ENCODE measurements around the gene TBCA. TPM values are rescaled to one million over a fixed set of nuclear protein-coding genes. Genes with fewer than 3 reads are reported as not detected.
"Not testable (repeated sequence)": the region's sequence is repeated elsewhere in the genome, so short reads cannot be mapped to it uniquely, and the experiment has no call there.

TBCA gene
- total and polyA plus RNA-seq, 2 experiments from 2014 or later = 245 to 287 TPM

- Histone ChIP-seq H3K36me3 (no peaks in the 10 kb centered on the region), H3K27ac (no peak overlapping the region), H3K4me1 (ENCODE audit: low read depth) (no peaks in the 10 kb centered on the region), H3K27me3 (no peaks in the 10 kb centered on the region), H3K9me3 (ENCODE audit: low read depth) (no peaks in the 10 kb centered on the region), H3K4me3 (no peak overlapping the region)
- no peak for TF ChIP-seq CTCF (IDR thresholded peaks at IDR 0.05; ENCODE audit: low read depth, low read length)
- DNase-seq (ENCODE audit: low read depth in 1 of 2, low spot score in 1 of 2) = no peak
Measured at GRCh38 chr5:77758141-77758938, 17.8 kb downstream of the TBCA start.

- no peak overlapping the region for H3K4me3 ChIP-seq
- no peaks in the 10 kb centered on the region for H3K36me3 ChIP-seq
- no peak for DNase-seq (ENCODE audit: low read depth in 1 of 2, low spot score in 1 of 2)
- no peaks in the 10 kb centered on the region for H3K9me3 ChIP-seq (ENCODE audit: low read depth)
- no peaks in the 10 kb centered on the region for H3K4me1 ChIP-seq (ENCODE audit: low read depth)
- TF ChIP-seq CTCF (IDR thresholded peaks at IDR 0.05; ENCODE audit: low read depth, low read length) = no peak
- H3K27me3 ChIP-seq = no peaks in the 10 kb centered on the region
- no peak overlapping the region for H3K27ac ChIP-seq
Measured at GRCh38 chr5:77751328-77752023, 24.7 kb downstream of the TBCA start.

GRCh38 chr5:77750928-77751327 is 25.2 kb downstream of the TBCA start:
- H3K4me1 ChIP-seq (ENCODE audit: low read depth); H3K9me3 ChIP-seq (ENCODE audit: low read depth); DNase-seq (ENCODE audit: low read depth in 1 of 2, low spot score in 1 of 2); H3K27ac ChIP-seq; H3K36me3 ChIP-seq; H3K4me3 ChIP-seq; H3K27me3 ChIP-seq: not testable (repeated sequence)

GRCh38 chr5:77748160-77748559 is 28.0 kb downstream of the TBCA start:
- Histone ChIP-seq H3K4me1 (ENCODE audit: low read depth) (no peaks in the 10 kb centered on the region), H3K4me3 (no peak overlapping the region), H3K27me3 (no peaks in the 10 kb centered on the region), H3K27ac (no peak overlapping the region), H3K36me3 (no peaks in the 10 kb centered on the region), H3K9me3 (ENCODE audit: low read depth) (no peaks in the 10 kb centered on the region)
- no peak for DNase-seq (ENCODE audit: low read depth in 1 of 2, low spot score in 1 of 2)
- TF ChIP-seq CTCF (IDR thresholded peaks at IDR 0.05; ENCODE audit: low read depth, low read length) = no peak

- no peak for TF ChIP-seq CTCF (IDR thresholded peaks at IDR 0.05; ENCODE audit: low read depth, low read length)
- H3K27me3 ChIP-seq = no peaks in the 10 kb centered on the region
- H3K9me3 ChIP-seq (ENCODE audit: low read depth) = no peaks in the 10 kb centered on the region
- DNase-seq (ENCODE audit: low read depth in 1 of 2, low spot score in 1 of 2) = no peak
- no peak overlapping the region for H3K27ac ChIP-seq
- H3K4me1 ChIP-seq (ENCODE audit: low read depth) = no peaks in the 10 kb centered on the region
- no peaks in the 10 kb centered on the region for H3K36me3 ChIP-seq
- no peak overlapping the region for H3K4me3 ChIP-seq
Measured at GRCh38 chr5:77744116-77744515, 32.0 kb downstream of the TBCA start.

GRCh38 chr5:77743181-77743580 is 33.0 kb downstream of the TBCA start:
- no peak for TF ChIP-seq CTCF (IDR thresholded peaks at IDR 0.05; ENCODE audit: low read depth, low read length)
- DNase-seq (ENCODE audit: low read depth in 1 of 2, low spot score in 1 of 2) = peak in 1 of 2 donors; percentile 43
- no peaks in the 10 kb centered on the region for H3K36me3 ChIP-seq

More at GRCh38 chr5:77743181-77743580, 33.0 kb downstream of the TBCA start:
- no peaks in the 10 kb centered on the region for H3K27me3 ChIP-seq
- no peaks in the 10 kb centered on the region for H3K4me1 ChIP-seq (ENCODE audit: low read depth)
- no peak overlapping the region for H3K4me3 ChIP-seq
- no peak overlapping the region for H3K27ac ChIP-seq
- H3K9me3 ChIP-seq (ENCODE audit: low read depth) = no peaks in the 10 kb centered on the region

All from cardiac muscle cell (in vitro differentiated cells and primary cell).